Measurements from ENCODE around the gene PLEKHA3. TPM values are rescaled to one million over a fixed set of nuclear protein-coding genes. Genes with fewer than 3 reads are reported as not detected.

Gene PLEKHA3
- total RNA-seq, 3 donors from 2014 or later = 9.8 to 15.2 (median 12.0) TPM

DNA sequence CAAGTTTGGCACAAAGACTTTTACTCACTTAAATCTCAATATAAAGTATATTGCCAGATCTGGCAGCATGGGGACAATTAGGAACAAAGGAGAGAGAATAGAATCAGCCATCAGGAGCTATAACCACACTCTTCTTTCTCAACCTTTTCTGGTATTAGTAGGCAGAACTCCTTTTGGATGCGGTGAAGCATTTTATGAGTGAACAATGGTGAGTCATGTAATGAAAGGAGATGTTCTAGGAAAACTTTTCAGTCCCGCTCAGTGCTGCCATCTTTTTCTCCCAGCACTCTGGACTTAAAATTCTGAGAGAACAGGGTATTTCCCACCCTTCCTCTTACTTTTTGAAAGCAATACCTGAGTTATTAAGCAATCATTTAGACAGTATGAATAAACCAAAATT lies 32.2 kb downstream of the PLEKHA3 start:
- Histone ChIP-seq H3K4me1 (no peaks in the 10 kb centered on the region), H3K36me3 (no peaks in the 10 kb centered on the region), H3K27me3 (no peaks in the 10 kb centered on the region), H3K4me3 (no peak overlapping the region), H3K9me3 (no peaks in the 10 kb centered on the region), H3K27ac (no peak overlapping the region)
- intact Hi-C loops (cut with DNase I; ENCODE audit: low total_unique reads) = no loop called here
- DNase-seq (ENCODE audit: low spot score in 2 of 2) = no peak
- TF ChIP-seq POLR2AphosphoS5 (IDR thresholded peaks at IDR 0.05) (no peak), POLR2A (IDR thresholded peaks at IDR 0.05) (no peak)
- TF ChIP-seq, protein P1, sequence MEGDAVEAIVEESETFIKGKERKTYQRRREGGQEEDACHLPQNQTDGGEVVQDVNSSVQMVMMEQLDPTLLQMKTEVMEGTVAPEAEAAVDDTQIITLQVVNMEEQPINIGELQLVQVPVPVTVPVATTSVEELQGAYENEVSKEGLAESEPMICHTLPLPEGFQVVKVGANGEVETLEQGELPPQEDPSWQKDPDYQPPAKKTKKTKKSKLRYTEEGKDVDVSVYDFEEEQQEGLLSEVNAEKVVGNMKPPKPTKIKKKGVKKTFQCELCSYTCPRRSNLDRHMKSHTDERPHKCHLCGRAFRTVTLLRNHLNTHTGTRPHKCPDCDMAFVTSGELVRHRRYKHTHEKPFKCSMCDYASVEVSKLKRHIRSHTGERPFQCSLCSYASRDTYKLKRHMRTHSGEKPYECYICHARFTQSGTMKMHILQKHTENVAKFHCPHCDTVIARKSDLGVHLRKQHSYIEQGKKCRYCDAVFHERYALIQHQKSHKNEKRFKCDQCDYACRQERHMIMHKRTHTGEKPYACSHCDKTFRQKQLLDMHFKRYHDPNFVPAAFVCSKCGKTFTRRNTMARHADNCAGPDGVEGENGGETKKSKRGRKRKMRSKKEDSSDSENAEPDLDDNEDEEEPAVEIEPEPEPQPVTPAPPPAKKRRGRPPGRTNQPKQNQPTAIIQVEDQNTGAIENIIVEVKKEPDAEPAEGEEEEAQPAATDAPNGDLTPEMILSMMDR (IDR thresholded peaks at IDR 0.05) = no peak

DNA sequence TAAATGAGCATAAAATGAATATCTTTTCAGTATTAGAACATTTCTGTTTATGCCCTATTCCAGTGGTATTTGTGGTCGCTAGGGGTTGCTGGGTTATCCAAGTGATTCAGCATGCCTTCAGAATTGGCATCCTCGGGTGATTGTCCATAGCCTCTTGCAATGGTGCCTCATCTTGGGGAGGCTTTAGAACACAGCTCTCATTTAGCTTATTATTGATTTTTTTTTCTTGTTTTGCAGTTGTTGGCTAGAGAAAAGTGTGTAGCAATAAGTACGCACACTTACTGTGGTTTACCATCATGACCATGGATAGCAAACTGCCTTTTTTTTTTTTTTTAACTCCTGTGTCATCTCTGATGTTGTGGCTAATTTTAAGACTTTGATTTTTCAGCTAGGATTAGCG lies 33.6 kb downstream of the PLEKHA3 start:
- Histone ChIP-seq H3K27ac (no peak overlapping the region), H3K36me3 (no peaks in the 10 kb centered on the region), H3K4me1 (no peaks in the 10 kb centered on the region), H3K9me3 (no peaks in the 10 kb centered on the region), H3K4me3 (no peak overlapping the region), H3K27me3 (no peaks in the 10 kb centered on the region)
- TF ChIP-seq POLR2A (IDR thresholded peaks at IDR 0.05) (no peak), POLR2AphosphoS5 (IDR thresholded peaks at IDR 0.05) (no peak)
- TF ChIP-seq, protein P1 (IDR thresholded peaks at IDR 0.05) = no peak
- intact Hi-C loops (cut with DNase I; ENCODE audit: low total_unique reads) = no loop called here
- DNase-seq (ENCODE audit: low spot score in 2 of 2) = no peak

DNA sequence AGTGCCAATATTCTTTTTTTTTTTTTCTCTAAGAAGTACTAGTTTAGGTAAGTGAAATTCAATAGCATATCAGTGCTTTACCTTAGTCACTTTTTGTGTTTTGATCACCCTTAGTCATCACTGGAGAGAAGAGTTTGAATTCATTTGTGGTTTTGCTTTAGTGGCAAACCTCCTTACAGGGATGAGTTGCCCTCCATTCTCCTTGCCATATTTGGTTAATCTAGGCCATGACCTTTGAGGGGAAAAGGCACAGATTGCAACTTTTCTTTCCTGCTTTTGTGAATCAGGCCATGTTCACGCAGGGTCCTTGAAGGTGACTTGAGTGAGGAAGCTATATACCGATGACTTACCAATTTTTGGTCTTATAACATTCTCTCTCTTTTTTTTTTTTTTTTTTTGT lies 34.4 kb downstream of the PLEKHA3 start:
- no peak overlapping the region for H3K27ac ChIP-seq
- DNase-seq (ENCODE audit: low spot score in 2 of 2) = no peak
- intact Hi-C loops (cut with DNase I; ENCODE audit: low total_unique reads) = no loop called here
- no peak overlapping the region for H3K4me3 ChIP-seq
- no peaks in the 10 kb centered on the region for H3K9me3 ChIP-seq
- no peaks in the 10 kb centered on the region for H3K27me3 ChIP-seq
- H3K4me1 ChIP-seq = no peaks in the 10 kb centered on the region
- no peak for TF ChIP-seq POLR2AphosphoS5 (IDR thresholded peaks at IDR 0.05)
- no peak for TF ChIP-seq POLR2A (IDR thresholded peaks at IDR 0.05)
- TF ChIP-seq, protein P1 (IDR thresholded peaks at IDR 0.05) = no peak
- H3K36me3 ChIP-seq = no peaks in the 10 kb centered on the region

DNA sequence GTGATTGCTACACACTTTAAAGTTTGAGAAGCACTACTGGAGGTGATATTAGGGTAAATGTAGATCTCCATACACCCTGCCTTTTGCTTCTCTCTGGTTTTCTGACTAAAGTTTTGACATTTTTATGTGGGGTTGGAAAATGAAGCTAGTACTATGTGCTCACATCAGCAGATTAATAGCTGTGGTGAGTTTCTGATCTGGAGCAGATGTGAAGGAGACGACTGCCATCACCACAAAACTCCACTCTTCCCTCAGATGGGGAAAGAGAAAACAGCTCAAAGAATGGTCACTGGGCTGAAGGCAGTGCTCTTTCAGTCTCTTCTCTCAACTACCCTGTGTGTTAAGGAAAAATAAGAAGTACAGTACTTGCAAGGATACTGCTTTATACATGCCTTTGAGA lies 37.2 kb downstream of the PLEKHA3 start:
- H3K36me3 ChIP-seq = no peaks in the 10 kb centered on the region
- H3K27ac ChIP-seq = no peak overlapping the region
- intact Hi-C loops (cut with DNase I; ENCODE audit: low total_unique reads) = no loop called here
- no peaks in the 10 kb centered on the region for H3K9me3 ChIP-seq
- DNase-seq (ENCODE audit: low spot score in 2 of 2) = no peak
- H3K27me3 ChIP-seq = no peaks in the 10 kb centered on the region
- no peak overlapping the region for H3K4me3 ChIP-seq
- no peak for TF ChIP-seq POLR2AphosphoS5 (IDR thresholded peaks at IDR 0.05)
- TF ChIP-seq, protein P1 (IDR thresholded peaks at IDR 0.05) = no peak
- TF ChIP-seq POLR2A (IDR thresholded peaks at IDR 0.05) = no peak
- no peaks in the 10 kb centered on the region for H3K4me1 ChIP-seq

DNA sequence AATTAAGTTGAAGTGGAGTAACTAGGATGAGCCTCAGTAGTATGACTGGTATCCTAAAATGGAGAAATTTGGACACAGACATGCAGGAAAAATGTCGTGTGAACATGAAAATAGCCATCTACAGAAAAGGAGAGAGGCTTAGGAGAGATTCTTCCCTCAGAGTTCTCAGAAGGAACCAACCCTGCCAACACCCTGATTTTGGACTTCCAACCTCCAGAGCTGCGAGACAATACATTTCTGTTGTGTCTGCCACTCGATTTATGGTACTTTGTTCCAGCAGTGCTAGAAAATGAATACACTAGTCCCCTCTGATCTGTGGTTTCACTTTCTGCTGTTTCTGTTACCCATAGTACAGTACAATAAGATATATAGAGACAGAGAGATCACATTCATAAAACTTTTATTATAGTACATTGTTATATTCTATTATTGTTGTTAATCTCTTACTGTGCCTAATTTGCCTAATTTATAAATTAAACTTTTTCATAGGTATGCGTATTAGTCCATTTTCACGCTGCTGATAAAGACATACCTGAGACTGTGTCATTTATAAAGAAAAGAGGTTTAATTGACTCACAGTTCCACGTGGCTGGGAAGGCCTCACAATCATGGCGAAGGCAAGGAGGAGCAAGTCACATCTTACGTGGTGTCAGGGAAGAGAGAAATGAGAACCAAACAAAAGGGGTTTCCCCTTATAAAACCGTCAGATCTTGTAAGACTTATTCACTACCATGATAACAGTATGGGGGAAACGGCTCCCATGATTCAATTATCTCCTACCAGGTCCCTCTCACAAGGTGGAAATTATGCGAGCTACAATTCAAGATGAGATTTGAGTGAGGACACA lies 41.3 kb downstream of the PLEKHA3 start:
- DNase-seq (ENCODE audit: low spot score in 2 of 2) = no peak
- H3K4me1 ChIP-seq = no peaks in the 10 kb centered on the region
- intact Hi-C loops (cut with DNase I; ENCODE audit: low total_unique reads) = no loop called here

More for the DNA sequence above, 41.3 kb downstream of the PLEKHA3 start:
- H3K9me3 ChIP-seq = no peaks in the 10 kb centered on the region
- H3K36me3 ChIP-seq = no peaks in the 10 kb centered on the region
- no peak overlapping the region for H3K4me3 ChIP-seq
- H3K27ac ChIP-seq = no peak overlapping the region
- TF ChIP-seq, protein P1 (IDR thresholded peaks at IDR 0.05) = no peak
- TF ChIP-seq POLR2AphosphoS5 (IDR thresholded peaks at IDR 0.05) (no peak), POLR2A (IDR thresholded peaks at IDR 0.05) (no peak)
- H3K27me3 ChIP-seq = no peaks in the 10 kb centered on the region
